HG03135 (cell line): ENCODE data around the gene FILIP1.

Experiments used
- ATAC-seq: cut with Tn5 transposase; IDR thresholded peaks from one replicate; pipeline ENCODE4 v1.9.1; 2021; ENCODE audit warnings: mild to moderate bottlenecking, moderate library complexity; ENCODE audit not compliant: unreplicated experiment

Gene FILIP1

DNA sequence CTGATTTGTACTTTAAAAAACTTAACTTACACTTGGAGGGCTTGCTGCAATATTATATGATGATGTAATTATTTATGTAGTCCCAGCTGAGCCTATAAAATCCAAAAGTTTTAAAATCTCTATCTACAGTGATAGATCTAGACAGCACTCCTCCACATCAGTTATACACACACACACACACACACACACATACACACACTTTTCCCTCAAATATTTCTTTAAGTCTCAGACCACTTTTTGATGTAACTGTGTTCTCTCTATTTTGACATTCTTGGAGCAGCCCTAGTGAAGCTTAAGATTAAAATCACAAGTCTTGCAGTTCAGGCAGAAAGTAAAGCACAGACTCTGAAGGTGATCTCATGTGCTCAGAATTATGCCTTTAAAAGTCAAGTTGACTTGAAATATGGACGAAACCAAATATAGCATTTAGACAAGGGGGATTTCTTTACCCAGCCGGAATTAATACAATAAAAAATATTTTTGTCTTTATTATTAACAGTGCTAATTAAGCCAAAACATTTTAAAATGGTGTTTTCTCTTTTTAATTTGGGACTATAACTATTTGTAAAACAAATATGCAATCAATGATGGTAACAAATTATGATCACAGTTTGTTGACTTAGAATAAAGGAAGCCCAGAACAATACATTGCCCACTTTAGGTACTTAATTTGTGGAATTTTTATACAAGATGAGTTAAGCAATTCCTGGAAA, 145.5 kb downstream of the FILIP1 start:
- ATAC-seq = no peak

DNA sequence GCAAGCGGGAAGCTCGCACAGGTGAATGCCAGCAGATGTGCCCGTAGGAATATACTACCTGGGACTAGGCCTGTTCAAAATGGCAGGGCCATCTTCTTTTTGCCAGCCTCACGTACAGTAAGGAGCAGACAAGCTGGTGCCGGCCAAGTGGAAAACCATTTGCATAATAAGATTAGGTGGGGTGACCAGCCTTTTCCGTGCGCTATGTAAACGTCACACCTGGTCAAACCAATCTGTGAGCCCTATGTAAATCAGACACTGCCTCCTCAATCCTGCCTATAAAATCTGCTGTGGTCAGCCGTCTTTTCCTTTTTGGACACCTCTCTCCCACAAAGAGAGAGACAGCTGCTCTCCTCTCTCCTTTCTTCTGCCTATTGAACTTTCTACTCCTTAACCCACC, 148.2 kb downstream of the FILIP1 start:
- no peak for ATAC-seq

DNA sequence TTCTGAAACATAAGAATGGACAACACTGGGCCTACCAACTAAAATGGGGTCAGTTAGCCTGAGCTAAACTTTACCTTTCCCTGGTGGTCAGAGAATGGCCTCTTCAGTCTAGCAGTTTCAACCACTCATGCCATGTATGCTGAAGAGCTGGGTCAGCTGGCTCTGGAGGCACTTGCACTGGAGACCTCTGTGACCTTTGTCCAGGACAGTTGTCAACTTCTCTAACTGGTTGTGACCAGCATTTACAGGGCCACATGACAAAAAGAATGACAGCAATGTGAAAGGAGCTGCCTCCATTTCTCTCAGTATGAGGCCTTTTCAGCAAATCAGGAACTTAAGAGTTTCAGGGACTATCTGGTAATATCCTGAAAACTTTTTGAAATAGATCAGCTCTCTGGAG, 149.1 kb downstream of the FILIP1 start:
- no peak for ATAC-seq

DNA sequence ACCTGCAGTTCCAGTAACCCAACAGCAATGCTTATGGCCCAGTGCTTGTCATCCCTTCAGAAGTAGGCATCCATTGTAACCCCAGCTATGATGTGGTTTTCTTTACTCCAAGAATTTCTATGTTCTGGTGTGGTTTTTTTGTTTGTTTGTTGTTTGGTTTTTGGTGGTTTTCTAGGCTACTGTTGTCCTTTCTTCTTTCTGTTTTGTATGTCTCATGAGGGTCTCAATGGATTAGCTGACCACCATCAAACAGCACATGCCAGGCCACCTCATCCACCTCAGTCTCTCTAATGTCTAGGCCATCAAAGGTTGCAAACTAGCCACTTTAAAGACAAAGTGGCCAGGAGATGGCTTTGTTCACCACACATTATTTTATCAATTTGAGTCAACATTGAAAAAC, 149.6 kb downstream of the FILIP1 start:
- ATAC-seq = no peak

DNA sequence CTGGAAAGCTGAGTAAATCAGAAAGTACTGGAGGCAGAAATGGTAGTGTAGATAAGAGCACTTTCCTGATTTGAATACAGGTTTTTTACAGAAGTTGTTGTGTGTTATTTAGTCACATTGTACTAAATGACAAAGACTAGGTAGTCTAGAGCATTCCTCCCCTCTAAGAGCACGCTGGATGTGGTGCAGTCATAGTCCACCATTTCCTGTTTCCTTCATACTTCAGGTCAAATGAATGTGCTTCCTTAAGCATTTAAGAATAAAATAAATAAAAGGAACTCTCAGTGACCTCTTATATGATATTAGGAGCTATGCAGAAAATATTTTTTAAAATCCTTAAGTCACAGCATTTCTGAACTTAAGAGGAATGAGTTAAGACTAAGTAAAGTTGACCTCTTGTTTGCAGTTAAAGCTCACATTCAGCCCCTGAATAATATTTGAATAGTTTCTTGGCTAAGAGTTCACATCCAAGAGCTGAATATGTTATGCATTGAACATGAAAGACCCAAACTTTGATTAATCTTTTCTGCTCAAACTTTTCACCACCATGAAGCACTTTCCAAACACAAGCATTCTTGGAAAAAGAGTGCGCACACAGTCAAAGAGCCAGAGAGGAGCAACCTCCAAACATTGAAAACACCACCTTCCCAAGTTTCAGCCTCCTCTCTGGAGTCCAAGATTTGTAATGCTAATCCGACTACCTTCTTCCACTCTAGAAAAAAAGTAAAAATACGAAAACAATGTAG, 155.6 kb downstream of the FILIP1 start:
- ATAC-seq = no peak

DNA sequence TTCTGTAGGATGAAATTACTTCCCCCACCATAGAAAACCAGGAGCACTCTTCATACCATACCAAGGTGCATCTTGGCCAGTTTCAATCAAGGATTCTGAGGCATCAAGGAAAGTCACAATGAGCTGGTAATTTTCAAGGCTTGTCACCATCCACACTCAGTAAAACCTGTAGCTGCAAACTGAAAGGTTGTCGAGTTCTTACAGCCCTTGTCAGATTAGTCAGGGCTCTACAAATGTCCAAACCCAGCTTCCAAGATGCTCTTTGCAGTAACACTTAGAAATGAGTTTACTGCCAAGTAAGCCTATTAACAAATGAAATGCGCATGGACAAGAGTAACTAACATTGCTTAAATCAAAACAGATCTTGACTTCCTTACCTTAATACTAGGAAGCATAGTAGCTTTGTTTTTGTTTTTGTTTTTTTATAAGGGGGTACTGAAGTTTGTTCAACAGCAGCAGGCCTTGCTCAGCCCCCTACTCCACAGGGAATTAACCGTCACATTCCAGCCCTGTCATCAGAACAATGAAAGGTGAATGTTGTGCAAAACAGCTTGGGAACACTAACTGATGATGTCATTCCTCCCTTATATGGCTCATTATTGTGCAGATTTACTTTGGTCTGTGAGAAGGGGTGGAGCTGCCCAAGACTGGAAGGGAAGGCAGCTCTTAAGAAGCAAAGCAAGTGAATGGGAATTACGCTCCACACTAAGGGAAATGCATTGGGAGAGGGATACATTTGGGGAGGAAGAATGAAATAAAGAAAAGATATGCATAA, 159.1 kb downstream of the FILIP1 start:
- no peak for ATAC-seq

DNA sequence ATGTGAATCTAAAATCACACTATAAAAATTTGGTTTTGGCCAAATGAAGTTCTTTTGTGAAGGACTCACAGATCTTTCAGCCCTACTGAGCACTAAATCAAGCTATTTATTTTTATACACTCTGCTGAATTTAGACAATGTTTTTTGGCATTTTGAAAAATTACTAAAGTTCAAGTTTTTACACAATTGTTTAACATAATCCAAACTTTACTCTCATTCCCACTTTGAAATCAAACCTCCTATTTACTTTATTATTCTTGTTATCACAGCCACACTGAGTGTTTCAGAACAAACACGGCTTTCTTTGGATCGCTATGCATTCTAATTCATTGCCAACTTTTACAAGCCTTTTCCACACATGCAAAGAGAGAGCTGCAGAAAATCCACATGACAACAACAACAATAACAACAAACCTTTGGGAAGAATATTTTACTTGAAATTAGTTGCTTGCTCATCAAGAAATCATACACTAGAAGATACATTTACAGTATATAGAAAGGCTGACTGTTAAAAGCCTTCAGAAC, 159.9 kb downstream of the FILIP1 start:
- no peak for ATAC-seq

DNA sequence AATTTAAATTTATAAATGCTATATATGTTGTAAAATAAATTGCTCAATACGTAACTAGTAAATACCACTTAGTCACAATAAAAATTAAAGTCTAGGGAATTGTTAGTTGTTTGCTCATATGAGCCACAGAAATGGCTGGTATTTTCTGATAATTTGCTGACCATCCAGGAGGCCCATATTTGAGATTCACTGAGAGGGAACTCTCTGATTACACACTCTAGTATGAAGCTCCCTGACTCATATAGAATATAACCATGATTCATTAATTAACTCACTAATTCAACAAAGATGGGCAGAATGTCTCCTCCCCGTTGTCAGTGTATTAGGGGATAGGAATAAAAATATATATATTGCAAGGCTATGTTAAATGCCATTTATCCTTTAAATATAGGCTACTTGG, 162.4 kb downstream of the FILIP1 start:
- no peak for ATAC-seq

DNA sequence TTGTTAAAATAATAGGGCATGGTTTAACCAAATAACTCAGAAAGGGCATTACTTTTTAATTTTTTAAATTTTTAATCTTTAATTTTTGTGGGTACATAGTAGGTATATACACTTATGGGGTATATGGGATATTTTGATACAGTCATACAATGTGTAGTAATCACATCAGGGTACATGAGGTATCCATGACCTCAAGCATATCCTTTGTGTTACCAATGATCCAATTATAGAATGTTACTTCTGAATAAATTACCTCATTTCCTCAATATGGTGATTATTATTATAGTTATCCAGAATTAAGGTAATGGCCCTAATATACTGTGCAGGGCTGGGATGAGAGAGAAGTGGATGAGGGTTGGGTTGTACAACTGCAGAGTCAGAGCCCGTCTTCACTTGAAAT, 163.9 kb downstream of the FILIP1 start:
- ATAC-seq = no peak

DNA sequence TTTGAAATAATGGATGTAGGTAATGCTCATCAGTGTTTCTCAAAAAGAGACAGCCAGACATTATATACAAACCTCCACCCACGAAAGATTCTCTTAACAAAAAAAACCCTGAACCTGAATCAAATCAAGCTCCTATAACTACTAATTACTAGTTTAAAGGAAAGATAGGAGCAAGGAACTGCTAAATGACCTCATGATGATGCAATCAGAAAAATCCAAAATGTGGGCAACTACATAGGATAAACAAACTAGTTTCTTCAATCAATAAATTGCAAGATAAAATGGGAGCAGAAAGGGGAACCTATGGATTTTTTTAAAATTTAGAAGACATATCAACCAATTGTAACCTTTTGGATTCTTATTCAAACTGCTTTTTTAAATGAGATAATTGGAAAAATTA, 165.8 kb downstream of the FILIP1 start:
- ATAC-seq = no peak

DNA sequence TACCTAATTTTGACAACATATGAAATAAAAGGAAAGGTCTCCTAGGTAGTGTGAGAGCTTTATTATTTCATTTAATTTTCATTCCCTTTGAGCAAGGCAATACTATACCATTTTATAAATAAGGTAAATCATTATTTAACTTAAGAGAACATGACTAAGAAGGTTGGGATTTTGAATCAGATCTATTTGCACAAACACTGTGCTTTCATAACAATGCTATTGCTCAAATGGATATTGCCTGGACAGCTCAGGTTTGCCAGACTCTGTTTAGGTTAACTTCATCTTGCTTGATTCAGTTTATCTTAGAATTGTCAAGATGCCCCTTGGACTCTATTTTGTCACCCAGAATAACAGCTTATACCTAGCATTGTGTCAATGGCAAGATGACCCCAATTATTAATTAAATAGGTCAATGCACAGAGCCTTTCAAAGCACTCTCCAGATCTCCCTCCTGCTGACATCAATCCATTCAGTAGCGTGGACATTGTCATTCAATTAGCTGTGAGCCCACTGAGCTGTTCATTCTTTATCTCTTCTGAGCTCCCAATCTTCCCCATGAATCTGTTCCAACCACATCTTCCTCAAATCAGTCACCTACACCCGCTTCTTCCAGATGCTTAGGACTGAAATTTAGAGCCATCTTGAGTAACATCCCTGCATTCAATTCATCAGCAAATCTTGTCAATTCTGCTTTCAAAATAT, 166.9 kb downstream of the FILIP1 start:
- no peak for ATAC-seq

DNA sequence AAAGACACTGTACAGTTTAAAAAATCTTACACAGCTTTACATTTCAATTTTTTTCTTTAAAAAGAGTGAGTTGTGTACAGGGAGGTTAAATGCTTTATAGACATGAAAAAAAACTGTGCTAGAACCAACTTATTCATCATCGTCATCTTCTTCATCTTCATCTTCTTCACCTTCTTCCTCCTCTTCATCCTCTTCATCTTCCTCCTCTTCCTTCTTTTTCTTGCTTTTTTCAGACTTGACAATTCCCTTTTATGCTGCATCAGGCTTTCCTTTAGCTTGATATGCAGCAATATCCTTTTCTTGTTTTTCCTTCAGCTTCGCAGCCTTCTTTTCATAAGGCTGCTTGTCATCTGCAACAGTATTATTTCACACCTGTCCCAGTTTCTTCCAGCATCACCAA, 174.7 kb downstream of the FILIP1 start:
- no peak for ATAC-seq

DNA sequence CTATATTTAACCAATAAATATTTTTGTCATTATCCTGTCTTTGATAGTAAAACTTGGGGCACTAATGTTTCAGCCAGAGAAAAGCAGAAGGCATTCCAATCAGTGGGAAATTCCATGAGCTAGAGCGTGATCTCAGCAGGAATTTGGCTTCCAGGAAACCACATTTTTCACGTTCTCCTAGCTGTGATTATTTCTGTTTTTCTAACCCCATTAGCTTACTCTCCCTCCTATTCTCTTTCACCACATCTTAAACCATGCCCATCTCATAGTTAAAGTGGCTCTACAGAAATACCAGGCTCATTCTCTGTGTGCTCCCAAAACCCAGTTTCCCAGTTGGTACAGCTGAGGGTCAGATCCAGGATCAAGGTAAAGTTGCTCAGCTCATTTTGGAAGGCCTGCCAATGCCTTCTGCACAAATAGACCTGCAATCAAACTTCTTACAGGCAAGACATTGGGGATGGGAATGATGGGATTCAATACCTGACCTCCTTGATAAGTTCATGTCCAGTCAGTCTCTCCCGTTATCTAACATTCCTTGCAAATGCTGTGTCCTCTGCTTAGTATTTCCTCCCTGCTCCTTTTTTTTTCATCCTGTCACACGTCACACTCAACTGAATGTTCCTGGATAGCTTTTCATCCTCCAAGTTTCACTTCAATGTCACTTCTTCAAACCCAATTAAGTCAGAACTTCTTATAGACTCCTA, 175.9 kb downstream of the FILIP1 start:
- no peak for ATAC-seq

DNA sequence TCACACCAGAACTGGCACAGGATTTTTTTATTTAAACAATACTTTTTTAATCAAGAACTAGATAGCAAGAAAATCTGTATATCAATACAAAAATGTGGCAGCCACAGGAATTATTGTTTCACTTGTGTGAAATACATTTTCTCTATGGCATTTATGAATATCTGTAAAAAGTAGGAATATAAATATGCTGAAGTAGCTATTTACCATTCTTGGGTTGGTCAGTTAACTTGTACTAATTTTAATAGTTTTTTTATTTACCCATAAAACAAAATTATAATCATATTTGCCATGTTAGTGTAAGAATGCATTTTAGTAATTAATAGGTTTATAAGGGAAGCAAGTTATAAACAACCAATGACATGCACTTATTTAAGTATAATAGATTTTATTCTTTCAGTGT, 177.6 kb downstream of the FILIP1 start:
- no peak for ATAC-seq

DNA sequence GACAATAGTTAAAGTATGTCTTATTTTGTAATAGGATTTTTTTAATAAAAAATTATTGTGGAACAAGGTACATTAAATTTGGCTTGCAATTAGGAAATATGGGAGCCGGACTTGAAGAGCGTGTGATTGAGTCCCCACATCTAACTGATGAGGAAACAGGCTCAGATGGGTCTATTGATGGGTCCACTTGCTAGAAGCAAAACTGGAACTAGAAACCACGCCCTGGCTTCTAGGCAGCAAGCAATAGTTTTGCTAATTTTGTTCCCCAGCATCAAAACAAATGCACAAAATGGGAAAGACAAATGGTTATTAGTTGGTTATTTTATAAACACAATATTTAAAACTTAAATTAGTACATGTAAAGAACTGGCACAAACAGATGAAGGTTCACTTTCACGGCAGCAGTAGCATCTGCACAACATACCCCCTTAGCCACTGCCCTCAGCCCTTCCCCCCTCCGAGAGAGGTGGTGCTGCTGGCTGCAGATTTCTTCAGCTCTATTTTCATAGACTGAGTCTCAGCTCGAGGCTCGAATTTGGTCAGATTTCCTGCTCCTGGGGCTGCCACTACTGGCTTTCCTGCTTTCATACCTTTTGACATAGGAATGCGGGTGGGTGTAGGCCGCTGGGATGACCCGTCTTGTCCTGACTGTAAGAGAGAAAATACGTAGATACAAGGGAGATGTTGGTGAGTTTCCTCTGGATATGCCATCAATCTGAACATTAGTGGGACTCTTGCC, 185.2 kb downstream of the FILIP1 start:
- no peak for ATAC-seq

DNA sequence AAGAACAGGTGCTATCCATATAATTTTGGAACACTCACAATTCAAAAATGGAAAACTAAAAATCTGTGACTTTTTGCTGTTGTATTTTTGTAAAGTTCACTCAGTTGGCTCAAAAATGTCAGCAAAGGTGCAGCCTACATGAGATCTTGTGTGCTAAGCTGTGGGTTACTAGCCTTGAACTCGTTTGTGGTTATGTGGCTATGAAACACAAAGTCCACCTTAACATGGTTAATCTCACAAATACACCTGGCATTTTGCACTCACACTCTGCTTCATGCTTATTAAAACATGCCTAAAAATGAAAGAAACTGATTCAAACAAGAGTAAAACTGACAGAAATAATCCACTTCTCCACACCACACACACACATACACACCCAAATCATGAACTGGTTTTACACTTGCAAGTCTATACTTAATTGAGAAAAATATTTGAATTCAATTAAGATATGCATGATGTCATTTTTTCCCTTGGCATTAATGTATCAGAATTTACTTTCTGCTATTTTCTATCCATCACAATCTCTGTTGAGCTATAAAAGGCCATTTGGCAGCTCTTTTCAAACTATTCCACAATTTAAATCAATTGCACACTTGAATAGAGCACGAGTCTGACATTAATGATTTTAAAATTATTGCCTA, 186.1 kb downstream of the FILIP1 start:
- ATAC-seq = no peak

DNA sequence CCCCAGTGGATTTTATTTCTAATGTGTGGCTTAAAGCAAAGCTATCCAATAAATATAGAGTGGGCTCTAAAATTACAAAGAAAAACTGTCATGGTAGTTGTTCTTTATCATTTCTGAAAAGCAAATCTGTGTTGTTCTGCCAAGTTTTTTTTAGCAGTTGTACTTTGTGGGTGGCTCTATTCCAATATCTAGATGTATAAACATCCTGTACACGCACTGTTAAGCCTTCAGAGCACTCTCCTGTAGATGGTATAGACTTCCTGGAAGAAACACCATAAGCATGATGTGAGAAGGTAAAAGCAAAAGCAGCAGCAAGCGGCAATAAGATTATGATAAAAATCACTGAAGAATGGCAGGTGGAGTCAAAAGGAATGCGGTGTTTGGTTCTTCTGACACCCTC, 187.5 kb downstream of the FILIP1 start:
- no peak for ATAC-seq

DNA sequence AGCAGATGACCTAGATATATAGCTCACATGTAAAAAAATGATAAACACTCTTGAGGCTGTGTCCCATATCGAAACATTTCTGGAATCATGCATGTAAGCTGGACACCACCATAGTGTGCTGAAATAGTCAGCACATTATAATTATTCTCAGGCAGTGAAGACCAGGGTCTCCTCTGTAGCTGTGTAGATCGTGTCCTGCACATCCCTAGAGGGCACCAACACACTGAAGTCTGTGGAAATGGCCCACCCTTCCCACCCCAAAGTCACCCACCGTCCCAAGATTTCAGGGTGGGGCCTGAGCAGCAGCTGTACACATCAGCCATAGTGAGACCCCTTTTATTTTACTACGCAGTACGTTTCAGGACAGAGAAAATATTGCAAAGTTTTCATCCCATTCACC, 188.0 kb downstream of the FILIP1 start:
- ATAC-seq = no peak

DNA sequence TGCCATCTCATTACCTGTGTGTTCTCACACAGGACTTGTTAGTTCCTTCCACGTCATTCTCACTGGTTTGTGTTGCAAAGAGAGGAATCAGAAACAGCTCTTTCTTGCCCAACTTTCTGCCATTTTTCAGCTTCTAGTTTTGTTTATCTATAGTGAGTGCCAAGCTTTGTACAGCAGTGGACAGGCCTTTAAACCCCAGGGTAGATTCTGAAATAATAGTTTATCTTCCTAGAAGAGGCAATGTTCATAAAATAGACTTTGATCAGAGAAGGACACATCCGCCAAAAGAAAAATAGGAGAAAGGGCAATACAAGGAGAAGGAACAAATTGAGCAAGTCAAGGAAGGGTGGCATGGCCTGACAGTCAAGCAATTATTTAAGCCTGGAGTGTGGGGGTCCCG, 191.3 kb downstream of the FILIP1 start:
- no peak for ATAC-seq
